SK-N-SH treated with all-trans-retinoic acid at 6 μM for 48 hours (cell line): Measurements from ENCODE around the gene PEAR1.

Experiments
- GLIS3 ChIP-seq: fragments of 250-450 bp; sonication (Bioruptor Pico); IDR thresholded peaks from 2 replicates; pipeline ENCODE4 v1.5.0; 2020; ENCODE audit warnings: mild to moderate bottlenecking, moderate library complexity
- OSR1 ChIP-seq: fragments of 250-450 bp; sonication (Bioruptor Pico); IDR thresholded peaks from 2 replicates; pipeline ENCODE4 v1.8.0; 2022; ENCODE audit warnings: moderate library complexity, mild to moderate bottlenecking, inconsistent platforms
- ZNF70 ChIP-seq: fragments of 450-650 bp; formaldehyde crosslinking; IDR thresholded peaks from 2 replicates; pipeline ENCODE4 v1.5.0; 2020; ENCODE audit warnings: mild to moderate bottlenecking, moderate library complexity

DNA sequence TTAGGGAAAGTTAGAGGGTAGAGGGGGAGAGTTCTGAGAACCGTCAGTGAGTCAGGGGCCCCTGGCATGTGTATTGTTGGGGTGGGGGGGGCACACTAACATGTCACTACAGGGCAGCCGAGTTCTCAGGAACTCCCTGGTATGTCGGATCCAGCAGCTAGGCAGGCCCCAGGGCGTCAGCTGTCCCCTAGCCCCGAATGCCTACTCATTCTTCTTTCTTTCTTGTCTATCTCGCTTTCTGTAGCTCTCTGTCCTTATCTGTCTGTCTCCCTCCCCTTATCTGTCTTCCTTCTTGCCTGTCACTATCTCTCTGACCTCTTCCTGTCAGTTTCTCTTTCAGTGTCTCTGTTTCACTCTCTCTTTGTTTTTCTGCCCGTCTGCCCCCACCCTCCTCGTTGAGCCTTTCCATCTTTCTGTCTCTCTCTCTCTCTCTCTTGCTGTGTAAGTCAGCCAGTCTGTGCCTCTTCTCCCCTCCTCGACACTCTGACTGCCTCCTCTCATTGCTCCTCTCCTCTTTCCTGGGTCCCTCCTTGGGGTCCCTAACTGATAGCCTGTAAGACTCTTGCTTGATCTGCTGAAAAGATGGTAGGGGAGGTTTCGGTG is 30.4 kb upstream of the PEAR1 start:
- no peak for TF ChIP-seq OSR1 (CRISPR knock-in tag)
- TF ChIP-seq ZNF70 (CRISPR knock-in tag): no peak
- TF ChIP-seq GLIS3 (CRISPR knock-in tag): no peak
